ENCODE measurements around the gene ADCY5.

GRCh38 chr3:123294296-123294938 is 154.5 kb downstream of the ADCY5 start:
- TF ChIP-seq CTCF (conservative IDR thresholded peaks at IDR 0.05) (no peak), EZH2 (IDR thresholded peaks at IDR 0.05; ENCODE audit: low read depth) (no peak)
